Trophoblast cell (in vitro differentiated cells and primary cell): ENCODE measurements around the gene PARP1.

Experiments
- DNase-seq, 2 donors: peaks; one replicate each; pipeline ENCODE4 v3.0.0-alpha.2; 2016
- H2AFZ ChIP-seq: 2 replicates; pipeline ENCODE4 v1.6.1; 2013; ENCODE audit warnings: low read length, moderate library complexity, mild to moderate bottlenecking; ENCODE audit not compliant: insufficient read depth, poor library complexity
- H2AK5ac ChIP-seq: 2 replicates; pipeline ENCODE4 v1.6.1; 2013; ENCODE audit warnings: mild to moderate bottlenecking, low read length
- H2BK120ac ChIP-seq: 2 replicates; pipeline ENCODE4 v1.6.1; 2013; ENCODE audit warnings: low read length, mild to moderate bottlenecking, moderate library complexity; ENCODE audit not compliant: insufficient read depth, poor library complexity
- H2BK12ac ChIP-seq: 2 replicates; pipeline ENCODE4 v1.6.1; 2013; ENCODE audit warnings: mild to moderate bottlenecking, low read length, moderate library complexity
- H2BK5ac ChIP-seq: 2 replicates; pipeline ENCODE4 v1.6.1; 2013; ENCODE audit warnings: low read length, low read depth, moderate library complexity, mild to moderate bottlenecking; ENCODE audit not compliant: poor library complexity
- H3K14ac ChIP-seq: 2 replicates; pipeline ENCODE4 v1.6.1; 2013; ENCODE audit warnings: mild to moderate bottlenecking, low read length
- H3K18ac ChIP-seq: 2 replicates; pipeline ENCODE4 v1.6.1; 2013; ENCODE audit warnings: mild to moderate bottlenecking, low read length
- H3K23ac ChIP-seq: 2 replicates; pipeline ENCODE4 v1.6.1; 2013; ENCODE audit warnings: low read length
- H3K27ac ChIP-seq: 2 replicates; pipeline ENCODE4 v1.5.1; 2013; ENCODE audit warnings: low read depth, mild to moderate bottlenecking, inconsistent platforms, low read length, moderate library complexity
- H3K27me3 ChIP-seq: 2 replicates; pipeline ENCODE4 v1.6.1; 2013; ENCODE audit warnings: inconsistent platforms, mild to moderate bottlenecking, low read length, moderate library complexity; ENCODE audit not compliant: insufficient read depth
- H3K36me3 ChIP-seq, 2 experiments: 1 replicate in 1 of 2; 2 replicates in 1 of 2; pipeline ENCODE4 v1.6.1; 2013; ENCODE audit warnings: low read length in 2 of 2, mild to moderate bottlenecking in 2 of 2, moderate library complexity in 1 of 2; ENCODE audit not compliant: insufficient read depth in 2 of 2, control insufficient read depth in 1 of 2
- H3K4ac ChIP-seq: 2 replicates; pipeline ENCODE4 v1.6.1; 2013; ENCODE audit warnings: low read depth, mild to moderate bottlenecking, low read length, moderate library complexity
- H3K4me1 ChIP-seq, 2 experiments: 1 replicate in 1 of 2; 2 replicates in 1 of 2; pipeline ENCODE4 v1.6.1; 2013; ENCODE audit warnings: low read length in 2 of 2, mild to moderate bottlenecking in 2 of 2, moderate library complexity in 1 of 2; ENCODE audit not compliant: insufficient read depth in 2 of 2, control insufficient read depth in 1 of 2
- H3K4me2 ChIP-seq: 2 replicates; pipeline ENCODE4 v1.6.1; 2013; ENCODE audit warnings: inconsistent platforms, mild to moderate bottlenecking, low read length, moderate library complexity
- H3K4me3 ChIP-seq: 2 replicates; pipeline ENCODE4 v1.5.1; 2013; ENCODE audit warnings: mild to moderate bottlenecking, low read depth, low read length, inconsistent platforms
- H3K79me1 ChIP-seq: one replicate; pipeline ENCODE4 v1.6.1; 2013; ENCODE audit warnings: low read length
- H3K79me2 ChIP-seq: 2 replicates; pipeline ENCODE4 v1.6.1; 2013; ENCODE audit warnings: low read length, mild to moderate bottlenecking; ENCODE audit not compliant: control insufficient read depth, insufficient read depth, poor library complexity
- H3K9ac ChIP-seq: 2 replicates; pipeline ENCODE4 v1.6.1; 2013; ENCODE audit warnings: mild to moderate bottlenecking, low read length
- H3K9me3 ChIP-seq: 2 replicates; pipeline ENCODE4 v1.6.1; 2013; ENCODE audit warnings: low read depth, mild to moderate bottlenecking, control low read depth, inconsistent platforms, low read length; ENCODE audit not compliant: insufficient read depth
- H4K12ac ChIP-seq: 2 replicates; pipeline ENCODE4 v1.6.1; 2013; ENCODE audit warnings: low read depth, mild to moderate bottlenecking, low read length, moderate library complexity
- H4K8ac ChIP-seq: 2 replicates; pipeline ENCODE4 v1.6.1; 2013; ENCODE audit warnings: low read depth, mild to moderate bottlenecking, low read length, moderate library complexity
- H4K91ac ChIP-seq: one replicate; pipeline ENCODE4 v1.6.1; 2013; ENCODE audit warnings: low read depth, mild to moderate bottlenecking, low read length, moderate library complexity
- WGBS: extraction: QIAGEN DNeasy Blood & Tissue Kit; methylation state at CpG from one replicate; pipeline ENCODE4 v1.1.7; 2013; ENCODE audit warnings: missing lambda C conversion rate; ENCODE audit not compliant: insufficient read length, insufficient coverage; ENCODE audit errors: extremely low coverage; 5-methylcytosine and 5-hydroxymethylcytosine counted together

Gene PARP1

DNA sequence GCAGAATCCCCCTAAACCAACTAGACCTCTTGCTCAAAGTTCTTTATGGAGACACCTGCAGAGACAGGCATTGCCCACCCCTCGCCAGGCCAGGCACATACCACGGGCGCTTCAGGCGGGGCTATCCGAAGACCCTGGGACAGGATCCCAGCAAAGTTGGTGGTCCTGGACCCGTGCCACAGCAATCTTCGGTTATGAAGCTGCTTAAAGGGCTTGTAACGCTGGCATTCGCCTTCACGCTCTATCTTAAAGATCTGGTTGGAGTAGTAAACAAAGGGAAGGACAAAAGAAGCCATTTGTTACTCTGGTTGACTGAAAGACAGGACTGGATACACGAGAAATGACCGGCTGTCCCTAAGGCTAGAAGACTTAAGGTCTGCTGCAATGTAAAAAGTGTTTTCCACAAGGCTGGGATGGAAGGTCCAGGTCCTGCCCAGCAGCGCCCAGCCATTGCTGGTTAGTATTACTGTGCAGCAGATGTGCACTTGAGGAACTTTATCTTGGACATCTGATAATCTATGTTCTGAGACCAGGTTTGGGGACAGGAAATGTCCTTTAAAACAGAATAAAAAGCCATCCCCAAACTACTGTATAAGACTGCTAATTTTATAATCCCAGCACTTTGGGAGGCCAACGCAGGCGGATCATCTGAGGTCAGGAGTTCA, 42.9 kb downstream of the PARP1 start:
- H3K4me1 ChIP-seq, result no peaks in the 10 kb centered on the region
- H3K27me3 ChIP-seq, result no peaks in the 10 kb centered on the region
- H2BK120ac ChIP-seq, result no peak overlapping the region
- H3K9me3 ChIP-seq, result no peaks in the 10 kb centered on the region
- H3K4me2 ChIP-seq, result no peak overlapping the region
- no peak overlapping the region for H3K23ac ChIP-seq
- H2BK5ac ChIP-seq, result no peak overlapping the region
- H2BK12ac ChIP-seq, result no peak overlapping the region
- H3K79me2 ChIP-seq, result no peaks in the 10 kb centered on the region
- WGBS, result no CpG with 5 or more reads among the region's 15 CpGs
- H3K9ac ChIP-seq, result no peak overlapping the region
- no peak overlapping the region for H2AK5ac ChIP-seq
- peaks cover 40 to 75% of the 10 kb centered on the region in 2 experiments for H3K36me3 ChIP-seq
- no peaks in the 10 kb centered on the region for H3K79me1 ChIP-seq
- H4K91ac ChIP-seq, result no peak overlapping the region
- no peak overlapping the region for H2AFZ ChIP-seq
- no peak overlapping the region for H3K14ac ChIP-seq
- no peak overlapping the region for H3K4ac ChIP-seq
- no peak overlapping the region for H4K8ac ChIP-seq
- H3K18ac ChIP-seq, result no peak overlapping the region
- H3K27ac ChIP-seq, result no peak overlapping the region
- no peak overlapping the region for H3K4me3 ChIP-seq
- DNase-seq, result no peak
- no peak overlapping the region for H4K12ac ChIP-seq

DNA sequence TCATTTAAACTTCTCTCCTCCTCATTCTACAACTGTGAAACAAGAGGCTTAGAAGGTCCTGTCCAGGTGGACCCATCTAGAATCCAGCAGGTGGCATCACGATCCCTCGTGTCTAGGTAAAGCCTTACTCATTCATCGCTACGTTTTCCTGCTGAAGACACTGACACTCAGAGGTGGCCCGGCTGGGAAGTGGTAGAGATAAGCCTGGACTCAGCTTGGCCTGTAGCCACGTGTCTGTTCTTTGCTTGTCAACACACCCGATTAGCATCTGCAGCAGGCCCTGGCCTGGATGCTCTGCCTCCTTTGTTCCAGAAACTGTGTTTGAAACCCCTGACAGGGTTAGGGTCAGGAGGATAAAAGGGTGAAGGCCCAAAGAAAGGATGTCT, 43.4 kb downstream of the PARP1 start:
- Histone ChIP-seq H3K9me3 (no peaks in the 10 kb centered on the region), H3K14ac (no peak overlapping the region), H3K27ac (no peak overlapping the region), H2AK5ac (no peak overlapping the region), H2BK120ac (no peak overlapping the region), H3K23ac (no peak overlapping the region), H3K18ac (no peak overlapping the region), H2BK5ac (no peak overlapping the region), H3K79me2 (no peaks in the 10 kb centered on the region), H3K9ac (no peak overlapping the region), H2BK12ac (no peak overlapping the region), H3K4me3 (no peak overlapping the region), H2AFZ (no peak overlapping the region), H4K8ac (no peak overlapping the region), H3K4me2 (no peak overlapping the region), H3K4ac (no peak overlapping the region), H3K27me3 (no peaks in the 10 kb centered on the region), H4K12ac (no peak overlapping the region), H3K36me3 (peaks cover 43 to 77% of the 10 kb centered on the region in 2 experiments), H3K4me1 (no peaks in the 10 kb centered on the region), H4K91ac (no peak overlapping the region), H3K79me1 (no peaks in the 10 kb centered on the region)
- peak in 1 of 2 donors; percentile 16 for DNase-seq
- no CpG with 5 or more reads among the region's 7 CpGs for WGBS

- Histone ChIP-seq H3K79me1 (no peaks in the 10 kb centered on the region), H3K14ac (no peak overlapping the region), H2AK5ac (no peak overlapping the region), H4K12ac (no peak overlapping the region), H3K23ac (no peak overlapping the region), H3K18ac (no peak overlapping the region), H3K36me3 (peaks cover 43 to 78% of the 10 kb centered on the region in 2 experiments), H2BK12ac (no peak overlapping the region), H3K27me3 (no peaks in the 10 kb centered on the region), H4K91ac (no peak overlapping the region), H2AFZ (no peak overlapping the region), H4K8ac (no peak overlapping the region), H3K4me2 (no peak overlapping the region), H3K4me1 (no peaks in the 10 kb centered on the region), H3K4ac (no peak overlapping the region), H3K27ac (no peak overlapping the region), H2BK5ac (no peak overlapping the region), H3K9me3 (no peaks in the 10 kb centered on the region), H3K4me3 (no peak overlapping the region), H2BK120ac (no peak overlapping the region), H3K79me2 (no peaks in the 10 kb centered on the region), H3K9ac (no peak overlapping the region)
- no CpG with 5 or more reads among the region's 9 CpGs for WGBS
- no peak for DNase-seq
These were observed 43.9 kb downstream of the PARP1 start for GRCh38 chr1:226363801-226364513.

- WGBS, result no CpG with 5 or more reads among the region's 9 CpGs
- no peak overlapping the region for H2AFZ ChIP-seq
These were observed 44.9 kb downstream of the PARP1 start for GRCh38 chr1:226362891-226363447.

More at GRCh38 chr1:226362891-226363447, 44.9 kb downstream of the PARP1 start:
- Histone ChIP-seq H3K27me3 (no peaks in the 10 kb centered on the region), H2BK5ac (no peak overlapping the region), H4K91ac (no peak overlapping the region), H3K4ac (no peak overlapping the region), H4K8ac (no peak overlapping the region), H3K27ac (no peak overlapping the region), H2BK120ac (no peak overlapping the region), H3K79me2 (no peaks in the 10 kb centered on the region), H2AK5ac (no peak overlapping the region), H3K18ac (no peak overlapping the region), H3K9ac (no peak overlapping the region), H3K79me1 (no peaks in the 10 kb centered on the region), H3K9me3 (no peaks in the 10 kb centered on the region), H3K36me3 (peaks cover 36 to 74% of the 10 kb centered on the region in 2 experiments), H3K23ac (no peak overlapping the region), H4K12ac (no peak overlapping the region), H3K4me2 (no peak overlapping the region), H3K14ac (no peak overlapping the region), H2BK12ac (no peak overlapping the region), H3K4me3 (no peak overlapping the region), H3K4me1 (no peaks in the 10 kb centered on the region)
- peak; percentile 39 to 51 for DNase-seq
